ENCODE results near the gene HMCN2. TPM values are rescaled to one million over a fixed set of nuclear protein-coding genes. Genes with fewer than 3 reads are reported as not detected.

Gene HMCN2
- total and polyA plus RNA-seq, 2 experiments from 2014 or later = 0.50 to 0.54 TPM

DNA sequence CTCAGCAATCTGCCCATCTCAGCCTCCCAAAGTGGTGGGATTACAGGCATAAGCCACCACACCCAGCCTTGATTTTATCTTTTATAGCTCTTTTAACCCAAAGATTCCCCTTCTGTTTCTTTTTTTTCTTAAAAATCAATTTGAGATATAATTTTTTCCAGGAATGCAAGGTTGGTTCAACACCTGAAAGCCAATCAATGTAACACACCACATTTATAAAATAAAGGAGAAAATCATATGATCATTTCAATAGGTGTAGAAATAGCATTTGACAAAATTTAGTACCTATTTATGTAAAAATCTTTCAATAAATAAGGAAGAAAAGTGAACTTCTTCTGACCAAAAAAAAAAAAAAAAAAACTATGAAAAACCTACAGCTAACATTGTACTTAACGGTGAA lies 175.5 kb downstream of the HMCN2 start:
- Histone ChIP-seq H3K27me3 (no peaks in the 10 kb centered on the region), H3K27ac (no peak overlapping the region), H3K9me3 (ENCODE audit: low read depth) (peaks cover 3% of the 10 kb centered on the region), H3K4me3 (no peak overlapping the region), H4K20me1 (ENCODE audit: insufficient read depth, poor library complexity, severe bottlenecking) (no peaks in the 10 kb centered on the region), H3K4me2 (no peak overlapping the region), H3K79me2 (peaks cover 2% of the 10 kb centered on the region), H2AFZ (no peak overlapping the region), H3K36me3 (replicated peaks; ENCODE audit: insufficient read depth, low read depth) (no peaks in the 10 kb centered on the region), H3K9me2 (replicated peaks; ENCODE audit: insufficient read depth) (no peaks in the 10 kb centered on the region), H3K4me1 (ENCODE audit: insufficient read depth) (peaks cover 9% of the 10 kb centered on the region)
- 100% methylated on average over 1 of the region's 1 CpG for WGBS (ENCODE audit: low lambda C conversion rate, missing lambda C conversion rate)
- DNase-seq (ENCODE audit: low spot score) = no peak
- TF ChIP-seq, protein P1, sequence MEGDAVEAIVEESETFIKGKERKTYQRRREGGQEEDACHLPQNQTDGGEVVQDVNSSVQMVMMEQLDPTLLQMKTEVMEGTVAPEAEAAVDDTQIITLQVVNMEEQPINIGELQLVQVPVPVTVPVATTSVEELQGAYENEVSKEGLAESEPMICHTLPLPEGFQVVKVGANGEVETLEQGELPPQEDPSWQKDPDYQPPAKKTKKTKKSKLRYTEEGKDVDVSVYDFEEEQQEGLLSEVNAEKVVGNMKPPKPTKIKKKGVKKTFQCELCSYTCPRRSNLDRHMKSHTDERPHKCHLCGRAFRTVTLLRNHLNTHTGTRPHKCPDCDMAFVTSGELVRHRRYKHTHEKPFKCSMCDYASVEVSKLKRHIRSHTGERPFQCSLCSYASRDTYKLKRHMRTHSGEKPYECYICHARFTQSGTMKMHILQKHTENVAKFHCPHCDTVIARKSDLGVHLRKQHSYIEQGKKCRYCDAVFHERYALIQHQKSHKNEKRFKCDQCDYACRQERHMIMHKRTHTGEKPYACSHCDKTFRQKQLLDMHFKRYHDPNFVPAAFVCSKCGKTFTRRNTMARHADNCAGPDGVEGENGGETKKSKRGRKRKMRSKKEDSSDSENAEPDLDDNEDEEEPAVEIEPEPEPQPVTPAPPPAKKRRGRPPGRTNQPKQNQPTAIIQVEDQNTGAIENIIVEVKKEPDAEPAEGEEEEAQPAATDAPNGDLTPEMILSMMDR (IDR thresholded peaks at IDR 0.05; ENCODE audit: poor library complexity) = no peak
- TF ChIP-seq EZH2phosphoT487 (IDR thresholded peaks at IDR 0.05; ENCODE audit: low read depth, severe bottlenecking, unreplicated experiment) (no peak), EZH2 (IDR thresholded peaks at IDR 0.05; ENCODE audit: borderline replicate concordance) (no peak)

DNA sequence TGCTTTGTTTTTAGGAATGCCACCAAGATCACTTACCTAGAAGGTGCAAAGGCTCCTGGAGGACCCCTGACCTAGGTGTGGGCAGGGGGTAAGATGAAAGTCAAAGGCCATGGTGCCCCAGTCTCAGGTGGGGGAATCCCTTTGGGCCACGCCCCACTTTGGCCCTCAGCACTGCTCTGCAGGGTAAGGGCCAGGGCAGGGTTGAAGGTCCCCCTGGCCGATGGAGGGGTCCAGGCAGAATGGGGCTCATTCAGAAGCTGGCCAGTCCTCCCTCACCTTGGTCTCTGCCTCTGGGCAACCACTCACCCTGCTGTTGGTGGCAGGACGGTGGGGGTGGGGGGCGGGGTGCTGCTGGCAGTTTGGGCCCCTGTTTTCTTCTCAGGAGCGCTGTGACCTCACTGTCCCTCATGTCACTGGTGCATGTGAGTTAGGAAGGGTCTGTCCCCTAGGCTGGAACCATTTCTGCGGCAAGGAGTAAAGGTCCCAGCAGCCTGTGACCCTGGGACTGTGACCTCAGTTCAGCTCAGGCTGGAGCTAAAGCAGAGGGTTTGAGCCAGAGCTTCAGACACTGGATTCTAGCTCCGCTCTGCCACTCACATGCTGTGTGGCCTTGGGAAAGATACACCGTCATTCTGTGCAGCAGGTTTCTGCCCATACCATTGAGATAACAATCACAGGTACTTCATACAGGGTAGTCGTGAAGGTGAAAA lies 177.3 kb downstream of the HMCN2 start:
- H3K9me3 ChIP-seq (ENCODE audit: low read depth) = peaks cover 3% of the 10 kb centered on the region
- no peaks in the 10 kb centered on the region for H3K36me3 ChIP-seq (replicated peaks; ENCODE audit: insufficient read depth, low read depth)
- no peaks in the 10 kb centered on the region for H4K20me1 ChIP-seq (ENCODE audit: insufficient read depth, poor library complexity, severe bottlenecking)
- H3K79me2 ChIP-seq = peaks cover 9% of the 10 kb centered on the region
- peaks cover 27% of the 10 kb centered on the region for H3K4me1 ChIP-seq (ENCODE audit: insufficient read depth)
- no peaks in the 10 kb centered on the region for H3K9me2 ChIP-seq (replicated peaks; ENCODE audit: insufficient read depth)
- H3K27ac ChIP-seq = no peak overlapping the region
- H2AFZ ChIP-seq = no peak overlapping the region
- H3K4me2 ChIP-seq = no peak overlapping the region
- 75% methylated on average over 9 of the region's 9 CpGs for WGBS (ENCODE audit: low lambda C conversion rate, missing lambda C conversion rate)
- TF ChIP-seq, protein P1 (IDR thresholded peaks at IDR 0.05; ENCODE audit: poor library complexity) = no peak
- no peak for TF ChIP-seq EZH2phosphoT487 (IDR thresholded peaks at IDR 0.05; ENCODE audit: low read depth, severe bottlenecking, unreplicated experiment)
- TF ChIP-seq EZH2 (IDR thresholded peaks at IDR 0.05; ENCODE audit: borderline replicate concordance) = no peak
- no peak for DNase-seq (ENCODE audit: low spot score)
- H3K27me3 ChIP-seq = no peaks in the 10 kb centered on the region
- H3K4me3 ChIP-seq = no peak overlapping the region

DNA sequence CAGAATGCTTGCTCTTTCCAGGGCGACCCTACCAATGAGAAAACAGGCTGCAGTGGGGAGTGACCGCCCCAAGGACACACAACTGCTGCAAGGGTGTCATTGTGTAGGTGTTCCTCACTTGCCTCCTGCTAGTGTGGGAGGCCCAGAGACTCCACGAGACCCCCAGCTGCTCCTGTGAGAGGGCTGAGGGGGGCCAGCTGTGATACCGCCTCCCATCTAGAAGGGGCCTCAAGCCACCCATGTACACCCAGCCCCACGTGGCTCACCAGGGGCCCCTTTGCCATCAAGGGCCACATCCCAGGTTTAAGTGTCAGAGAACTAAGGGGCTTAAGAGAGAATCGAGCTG lies 177.9 kb downstream of the HMCN2 start:
- Histone ChIP-seq H3K4me2 (no peak overlapping the region), H3K9me2 (replicated peaks; ENCODE audit: insufficient read depth) (no peaks in the 10 kb centered on the region)

More for the DNA sequence above, 177.9 kb downstream of the HMCN2 start:
- TF ChIP-seq, protein P1 (IDR thresholded peaks at IDR 0.05; ENCODE audit: poor library complexity) = no peak
- no peak for TF ChIP-seq EZH2 (IDR thresholded peaks at IDR 0.05; ENCODE audit: borderline replicate concordance)
- no peak for TF ChIP-seq EZH2phosphoT487 (IDR thresholded peaks at IDR 0.05; ENCODE audit: low read depth, severe bottlenecking, unreplicated experiment)
- H2AFZ ChIP-seq = no peak overlapping the region
- H3K4me1 ChIP-seq (ENCODE audit: insufficient read depth) = peaks cover 29% of the 10 kb centered on the region
- no peak overlapping the region for H3K4me3 ChIP-seq
- H4K20me1 ChIP-seq (ENCODE audit: insufficient read depth, poor library complexity, severe bottlenecking) = no peaks in the 10 kb centered on the region
- H3K27me3 ChIP-seq = no peaks in the 10 kb centered on the region
- peaks cover 3% of the 10 kb centered on the region for H3K9me3 ChIP-seq (ENCODE audit: low read depth)
- no peak overlapping the region for H3K27ac ChIP-seq
- peaks cover 12% of the 10 kb centered on the region for H3K79me2 ChIP-seq
- no peaks in the 10 kb centered on the region for H3K36me3 ChIP-seq (replicated peaks; ENCODE audit: insufficient read depth, low read depth)
- DNase-seq (ENCODE audit: low spot score) = no peak
- 84% methylated on average over 6 of the region's 6 CpGs for WGBS (ENCODE audit: low lambda C conversion rate, missing lambda C conversion rate)

Measured in hepatocyte (in vitro differentiated cells).